ENCODE measurements around the gene FGF11. TPM values are rescaled to one million over a fixed set of nuclear protein-coding genes. Genes with fewer than 3 reads are reported as not detected.

The FGF11 gene
- total and polyA plus RNA-seq, 9 donors = 0.10 to 5.1 (median 0.61) TPM

DNA sequence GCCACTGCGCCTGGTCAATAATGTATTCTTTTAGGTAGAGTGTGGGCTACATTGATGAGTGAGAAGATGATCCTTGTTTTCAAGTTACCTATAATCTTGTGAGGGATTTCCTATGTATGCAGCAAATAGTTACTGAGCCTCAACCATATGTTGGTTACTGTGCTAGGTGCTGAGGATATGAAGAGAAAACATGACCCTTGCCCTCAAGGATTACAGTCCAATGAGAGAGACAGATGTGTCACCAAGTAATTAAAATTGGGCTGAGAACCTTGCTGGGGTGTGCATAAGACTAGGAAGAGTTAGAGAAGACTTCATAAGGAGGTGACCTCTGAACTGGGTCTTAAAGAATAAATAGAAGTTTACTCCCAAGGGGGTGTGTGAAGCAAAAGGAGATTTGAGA lies 52.3 kb downstream of the FGF11 start:
- Histone ChIP-seq H3K9me3 (no peaks in the 10 kb centered on the region), H3K4me1 (ENCODE audit: insufficient read depth) (peaks cover 12% of the 10 kb centered on the region), H3K4me3 (no peak overlapping the region), H3K27me3 (no peaks in the 10 kb centered on the region), H3K27ac (no peak overlapping the region), H3K36me3 (no peaks in the 10 kb centered on the region)
- WGBS, 3 donors = 91 to 95% (median 93%) methylated on average over 1 of the region's 1 CpG
- no peak for TF ChIP-seq EP300 (IDR thresholded peaks at IDR 0.05)
- TF ChIP-seq CTCF (IDR thresholded peaks at IDR 0.05) = no peak
- no peak for TF ChIP-seq POLR2A (IDR thresholded peaks at IDR 0.05)
- DNase-seq = no peak
- intact Hi-C loops (cut with DNase I) = no loop called here

DNA sequence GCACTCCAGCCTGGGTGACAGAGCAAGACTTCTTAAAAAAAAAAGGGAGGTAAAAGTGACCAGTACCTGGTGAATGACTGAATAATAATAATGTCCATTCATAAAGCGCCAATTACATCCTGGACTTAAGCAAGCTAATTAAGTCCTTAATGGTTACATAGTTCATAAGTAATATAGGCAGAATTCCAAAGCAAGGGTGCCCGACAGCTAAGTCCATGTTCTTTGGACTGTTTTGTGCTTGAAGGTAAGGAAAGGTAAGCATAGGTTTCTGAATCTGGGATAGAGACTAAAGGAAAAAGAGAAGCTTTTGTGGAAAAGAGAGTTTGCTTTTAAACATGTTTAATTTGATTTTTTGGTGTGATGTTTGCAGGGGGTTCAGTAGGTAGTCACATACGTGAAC lies 54.6 kb downstream of the FGF11 start:
- H3K4me3 ChIP-seq = no peak overlapping the region
- no peaks in the 10 kb centered on the region for H3K36me3 ChIP-seq
- no peaks in the 10 kb centered on the region for H3K27me3 ChIP-seq
- no peaks in the 10 kb centered on the region for H3K9me3 ChIP-seq
- TF ChIP-seq EP300 (IDR thresholded peaks at IDR 0.05) (no peak), POLR2A (IDR thresholded peaks at IDR 0.05) (no peak)
- 91 to 92% (median 92%) methylated on average over 3 of the region's 3 CpGs for WGBS, 3 donors
- intact Hi-C loops (cut with DNase I) = no loop called here
- DNase-seq = no peak
- H3K27ac ChIP-seq = no peak overlapping the region
- H3K4me1 ChIP-seq (ENCODE audit: insufficient read depth) = peaks cover 5% of the 10 kb centered on the region

Other genes starting within 250 kb of the FGF11 start
Only the 30 nearest of the 40 such genes appear.
- gene CTDNEP1, start 187.8 kb upstream of the FGF11 start, total RNA-seq = 100 to 1,000 TPM in 5 of 7 donors, 10 to 100 TPM in 2; 42.3 to 136 (median 123) TPM
- gene CTDNEP1, start 187.8 kb upstream of the FGF11 start, polyA plus RNA-seq = 100 to 1,000 TPM in 1 of 2 donors, 10 to 100 TPM in 1; 82.5 to 256 TPM
- 10 to 100 TPM; 18.7 to 55.7 (median 40.6) TPM for gene ELP5, start 187.3 kb upstream of the FGF11 start, total RNA-seq
- gene ELP5, start 187.3 kb upstream of the FGF11 start, polyA plus RNA-seq = 10 to 100 TPM; 35.1 to 56.0 TPM
- gene CLDN7, start 177.0 kb upstream of the FGF11 start, total RNA-seq = 100 to 1,000 TPM in 1 of 7 donors, 1 to 10 TPM in 4, under 1 TPM in 1, not detected in 1; 0.53 to 102 (median 6.3) TPM
- 1 to 10 TPM in 1 of 2 donors, under 1 TPM in 1; 0.27 to 1.1 TPM for gene CLDN7, start 177.0 kb upstream of the FGF11 start, polyA plus RNA-seq
- 1 to 10 TPM in 6 of 7 donors, under 1 TPM in 1; 0.83 to 9.8 (median 2.3) TPM for gene SLC2A4, start 157.8 kb upstream of the FGF11 start, total RNA-seq
- 1 to 10 TPM; 3.4 to 4.1 TPM for gene SLC2A4, start 157.8 kb upstream of the FGF11 start, polyA plus RNA-seq
- 1 to 10 TPM in 2 of 7 donors, under 1 TPM in 2, not detected in 3; 0.30 to 1.8 (median 0.98) TPM for gene YBX2, start 144.9 kb upstream of the FGF11 start, total RNA-seq
- gene YBX2, start 144.9 kb upstream of the FGF11 start, polyA plus RNA-seq = under 1 TPM; 0.33 to 0.80 TPM
- gene EIF5A, start 131.9 kb upstream of the FGF11 start, total RNA-seq = 100 to 1,000 TPM in 5 of 7 donors, 10 to 100 TPM in 2; 55.9 to 302 (median 229) TPM
- 100 to 1,000 TPM; 182 to 258 TPM for gene EIF5A, start 131.9 kb upstream of the FGF11 start, polyA plus RNA-seq
- gene GPS2, start 124.2 kb upstream of the FGF11 start, total RNA-seq = 10 to 100 TPM; 53.1 to 76.5 (median 59.3) TPM
- 100 to 1,000 TPM in 1 of 2 donors, 10 to 100 TPM in 1; 62.2 to 103 TPM for gene GPS2, start 124.2 kb upstream of the FGF11 start, polyA plus RNA-seq
- 10 to 100 TPM; 11.2 to 48.0 (median 41.6) TPM for gene NEURL4, start 110.2 kb upstream of the FGF11 start, total RNA-seq
- gene NEURL4, start 110.2 kb upstream of the FGF11 start, polyA plus RNA-seq = 10 to 100 TPM in 1 of 2 donors, 1 to 10 TPM in 1; 9.6 to 32.8 TPM
- gene ACAP1, start 103.0 kb upstream of the FGF11 start, total RNA-seq = 1 to 10 TPM; 1.9 to 9.4 (median 5.5) TPM
- gene ACAP1, start 103.0 kb upstream of the FGF11 start, polyA plus RNA-seq = 1 to 10 TPM; 2.2 to 5.8 TPM
- 10 to 100 TPM in 5 of 7 donors, 1 to 10 TPM in 2; 5.1 to 12.9 (median 10.5) TPM for gene KCTD11, start 87.3 kb upstream of the FGF11 start, total RNA-seq
- 10 to 100 TPM; 10.4 to 12.5 TPM for gene KCTD11, start 87.3 kb upstream of the FGF11 start, polyA plus RNA-seq
- gene TMEM95, start 84.4 kb upstream of the FGF11 start, total RNA-seq = not detected
- not detected for gene TMEM95, start 84.4 kb upstream of the FGF11 start, polyA plus RNA-seq
- 1 to 10 TPM; 5.0 to 8.3 (median 6.4) TPM for gene TNK1, start 58.4 kb upstream of the FGF11 start, total RNA-seq
- 1 to 10 TPM in 1 of 2 donors, under 1 TPM in 1; 0.85 to 3.6 TPM for gene TNK1, start 58.4 kb upstream of the FGF11 start, polyA plus RNA-seq
- 10 to 100 TPM; 11.0 to 52.4 (median 33.8) TPM for gene PLSCR3, start 45.0 kb upstream of the FGF11 start, total RNA-seq
- 10 to 100 TPM in 1 of 2 donors, 1 to 10 TPM in 1; 7.1 to 40.9 TPM for gene PLSCR3, start 45.0 kb upstream of the FGF11 start, polyA plus RNA-seq
- 100 to 1,000 TPM in 2 of 7 donors, 10 to 100 TPM in 5; 57.0 to 133 (median 85.2) TPM for gene TMEM256, start 35.4 kb upstream of the FGF11 start, total RNA-seq
- 100 to 1,000 TPM in 1 of 2 donors, 10 to 100 TPM in 1; 44.0 to 128 TPM for gene TMEM256, start 35.4 kb upstream of the FGF11 start, polyA plus RNA-seq
- 10 to 100 TPM; 11.4 to 76.2 (median 53.9) TPM for gene NLGN2, start 31.7 kb upstream of the FGF11 start, total RNA-seq
- gene NLGN2, start 31.7 kb upstream of the FGF11 start, polyA plus RNA-seq = 10 to 100 TPM; 16.9 to 30.2 TPM
- not detected for gene SPEM1, start 19.2 kb upstream of the FGF11 start, total RNA-seq
- gene SPEM1, start 19.2 kb upstream of the FGF11 start, polyA plus RNA-seq = not detected
- not detected for gene SPEM2, start 13.9 kb upstream of the FGF11 start, total RNA-seq
- not detected for gene SPEM2, start 13.9 kb upstream of the FGF11 start, polyA plus RNA-seq
- gene SPEM3, start 10.7 kb upstream of the FGF11 start, total RNA-seq = not detected
- gene SPEM3, start 10.7 kb upstream of the FGF11 start, polyA plus RNA-seq = not detected
- gene TMEM102, start 4.1 kb upstream of the FGF11 start, total RNA-seq = 1 to 10 TPM in 5 of 7 donors, under 1 TPM in 2; 0.43 to 8.3 (median 1.5) TPM
- gene TMEM102, start 4.1 kb upstream of the FGF11 start, polyA plus RNA-seq = 1 to 10 TPM in 1 of 2 donors, under 1 TPM in 1; 0.61 to 1.2 TPM
- 10 to 100 TPM in 2 of 7 donors, 1 to 10 TPM in 5; 3.2 to 13.5 (median 7.6) TPM for gene CHRNB1, start 5.5 kb downstream of the FGF11 start, total RNA-seq
- gene CHRNB1, start 5.5 kb downstream of the FGF11 start, polyA plus RNA-seq = 1 to 10 TPM; 5.9 to 7.8 TPM
- 100 to 1,000 TPM in 3 of 7 donors, 10 to 100 TPM in 4; 39.3 to 123 (median 85.5) TPM for gene ZBTB4, start 40.1 kb downstream of the FGF11 start, total RNA-seq
- gene ZBTB4, start 40.1 kb downstream of the FGF11 start, polyA plus RNA-seq = 10 to 100 TPM; 53.8 to 84.5 TPM
- not detected for gene SLC35G6, start 41.9 kb downstream of the FGF11 start, total RNA-seq
- gene SLC35G6, start 41.9 kb downstream of the FGF11 start, polyA plus RNA-seq = not detected
- gene POLR2A, start 44.9 kb downstream of the FGF11 start, total RNA-seq = 100 to 1,000 TPM in 2 of 7 donors, 10 to 100 TPM in 5; 39.5 to 110 (median 88.2) TPM
- 10 to 100 TPM; 26.7 to 74.5 TPM for gene POLR2A, start 44.9 kb downstream of the FGF11 start, polyA plus RNA-seq
- gene TNFSF12, start 109.5 kb downstream of the FGF11 start, total RNA-seq = 10 to 100 TPM; 37.3 to 78.3 (median 59.6) TPM
- 10 to 100 TPM; 26.6 to 70.1 TPM for gene TNFSF12, start 109.5 kb downstream of the FGF11 start, polyA plus RNA-seq
- gene TNFSF13, start 119.2 kb downstream of the FGF11 start, total RNA-seq = 10 to 100 TPM; 10.4 to 38.8 (median 21.7) TPM
- gene TNFSF13, start 119.2 kb downstream of the FGF11 start, polyA plus RNA-seq = 10 to 100 TPM; 16.9 to 33.1 TPM
- gene SENP3, start 122.4 kb downstream of the FGF11 start, total RNA-seq = 10 to 100 TPM; 31.2 to 44.2 (median 42.1) TPM
- gene SENP3, start 122.4 kb downstream of the FGF11 start, polyA plus RNA-seq = 100 to 1,000 TPM in 1 of 2 donors, 10 to 100 TPM in 1; 45.6 to 104 TPM
- 10 to 100 TPM in 5 of 7 donors, 1 to 10 TPM in 2; 5.2 to 72.0 (median 14.8) TPM for gene CD68, start 140.1 kb downstream of the FGF11 start, total RNA-seq
- gene CD68, start 140.1 kb downstream of the FGF11 start, polyA plus RNA-seq = 100 to 1,000 TPM in 1 of 2 donors, 10 to 100 TPM in 1; 22.2 to 132 TPM
- 10 to 100 TPM; 13.0 to 60.1 (median 19.6) TPM for gene MPDU1, start 144.3 kb downstream of the FGF11 start, total RNA-seq
- 10 to 100 TPM; 26.2 to 87.9 TPM for gene MPDU1, start 144.3 kb downstream of the FGF11 start, polyA plus RNA-seq
- 10 to 100 TPM in 3 of 7 donors, 1 to 10 TPM in 4; 5.0 to 17.3 (median 9.6) TPM for gene SOX15, start 150.6 kb downstream of the FGF11 start, total RNA-seq
- 10 to 100 TPM in 1 of 2 donors, 1 to 10 TPM in 1; 2.7 to 15.8 TPM for gene SOX15, start 150.6 kb downstream of the FGF11 start, polyA plus RNA-seq
- 10 to 100 TPM; 13.8 to 32.3 (median 24.2) TPM for gene FXR2, start 175.4 kb downstream of the FGF11 start, total RNA-seq
- 10 to 100 TPM; 26.6 to 36.1 TPM for gene FXR2, start 175.4 kb downstream of the FGF11 start, polyA plus RNA-seq

All from ovary (tissue), 9 donors.